ENCODE results near the gene ITGA11.

Gene ITGA11

DNA sequence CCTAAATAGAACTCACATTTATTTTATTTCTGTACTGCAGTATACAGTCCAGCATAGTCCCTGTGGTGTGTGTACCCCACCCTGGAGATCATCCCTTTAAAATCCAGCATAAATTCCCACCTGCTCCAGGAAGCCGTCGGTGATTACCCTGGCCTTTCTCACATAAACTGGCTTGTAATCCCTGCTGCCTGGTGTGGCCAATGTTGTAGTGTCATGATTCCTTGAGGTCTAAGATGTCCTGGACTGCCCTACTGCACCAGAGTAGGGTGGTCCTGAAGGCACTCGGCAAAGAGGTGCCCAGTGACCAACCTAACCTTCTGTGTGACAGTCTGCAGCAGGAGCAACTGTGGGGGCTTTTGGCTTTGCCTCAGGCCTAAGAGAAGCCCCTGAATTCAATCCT is 58.9 kb downstream of the ITGA11 start:
- DNase-seq (ENCODE audit: low spot score), result no peak

DNA sequence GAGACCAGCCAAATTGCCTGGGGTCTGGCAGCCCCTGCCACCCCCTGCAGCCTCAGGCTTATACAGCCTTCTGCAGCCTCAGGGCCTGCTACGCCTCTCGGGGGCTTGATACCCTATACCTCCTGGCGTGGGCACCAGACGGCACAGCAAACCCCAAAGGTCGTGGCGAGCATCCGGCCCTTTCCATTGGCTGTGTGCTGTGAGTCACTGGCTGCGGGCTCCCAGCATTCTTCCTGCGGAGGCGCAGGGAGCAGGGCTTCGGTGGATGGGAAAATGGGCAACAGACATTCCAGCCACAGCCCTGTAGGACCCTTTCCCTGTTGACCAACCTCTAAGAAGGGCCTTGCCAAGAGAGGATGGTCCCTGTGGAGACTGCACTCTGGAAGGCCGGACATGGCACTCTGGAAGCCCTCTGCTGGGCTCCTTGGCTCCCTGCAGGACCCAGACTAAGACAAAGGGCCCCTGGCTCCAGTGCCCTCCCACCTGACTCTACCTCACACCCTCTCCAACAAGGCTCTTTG is 59.6 kb downstream of the ITGA11 start:
- DNase-seq (ENCODE audit: low spot score), result peak; percentile 37

DNA sequence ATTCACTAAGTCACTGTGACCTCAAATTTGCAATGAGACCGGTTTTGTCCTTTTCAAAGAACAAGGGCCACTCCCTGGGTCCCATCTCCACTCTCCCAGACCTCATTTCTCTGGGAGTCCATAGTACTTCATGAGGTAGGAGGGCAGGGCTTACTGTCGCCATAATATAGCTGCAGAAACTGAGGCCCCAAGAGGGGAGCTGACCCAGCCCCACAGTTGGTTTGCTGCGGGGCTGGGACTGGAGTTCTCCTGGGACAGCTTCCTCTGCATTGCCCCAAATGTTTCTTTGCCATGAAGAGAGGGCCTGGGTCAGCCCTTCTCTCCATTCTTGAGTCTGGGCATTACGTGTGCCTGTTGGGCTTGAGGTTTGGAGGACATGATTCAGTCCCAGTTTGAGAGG is 60.1 kb downstream of the ITGA11 start:
- no peak for DNase-seq (ENCODE audit: low spot score)

DNA sequence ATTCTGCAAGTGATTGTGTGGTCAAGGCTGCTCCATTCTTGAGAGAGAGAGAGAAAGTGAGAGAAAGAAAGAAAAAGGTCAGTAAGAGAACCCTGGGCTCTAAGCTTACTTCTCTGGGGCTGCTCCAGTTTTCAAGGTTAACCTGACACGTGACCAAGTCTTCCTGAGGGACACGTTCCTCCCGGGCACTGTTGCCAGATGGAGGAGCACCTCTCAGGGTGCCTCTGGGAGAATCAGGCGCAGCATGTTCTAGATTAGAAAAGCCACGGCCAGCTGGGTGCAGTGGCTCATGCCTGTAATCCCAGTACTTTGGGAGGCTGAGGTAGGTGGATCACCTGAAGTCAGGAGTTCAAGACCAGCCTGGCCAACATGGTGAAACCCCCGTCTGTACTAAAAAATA is 60.8 kb downstream of the ITGA11 start:
- DNase-seq (ENCODE audit: low spot score), result no peak

DNA sequence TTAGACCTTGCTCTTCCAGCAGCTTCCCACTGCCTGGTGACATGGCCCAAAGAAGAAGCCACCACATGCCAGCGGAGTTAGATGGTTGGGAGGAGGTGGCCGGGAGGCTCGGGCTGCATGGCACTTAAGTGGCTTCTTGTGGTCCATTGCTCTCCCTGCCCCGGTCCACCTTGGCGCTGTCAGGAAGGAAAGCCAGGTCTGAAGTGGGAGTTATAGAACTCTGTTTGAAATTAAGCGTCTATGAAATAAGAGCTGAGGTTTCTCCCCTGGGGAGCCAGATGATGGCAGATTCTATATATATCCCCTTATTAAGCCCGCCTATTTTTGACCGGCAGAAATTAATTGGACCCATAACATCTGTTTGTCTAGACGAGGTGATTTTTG is 61.2 kb downstream of the ITGA11 start:
- DNase-seq (ENCODE audit: low spot score), result no peak

DNA sequence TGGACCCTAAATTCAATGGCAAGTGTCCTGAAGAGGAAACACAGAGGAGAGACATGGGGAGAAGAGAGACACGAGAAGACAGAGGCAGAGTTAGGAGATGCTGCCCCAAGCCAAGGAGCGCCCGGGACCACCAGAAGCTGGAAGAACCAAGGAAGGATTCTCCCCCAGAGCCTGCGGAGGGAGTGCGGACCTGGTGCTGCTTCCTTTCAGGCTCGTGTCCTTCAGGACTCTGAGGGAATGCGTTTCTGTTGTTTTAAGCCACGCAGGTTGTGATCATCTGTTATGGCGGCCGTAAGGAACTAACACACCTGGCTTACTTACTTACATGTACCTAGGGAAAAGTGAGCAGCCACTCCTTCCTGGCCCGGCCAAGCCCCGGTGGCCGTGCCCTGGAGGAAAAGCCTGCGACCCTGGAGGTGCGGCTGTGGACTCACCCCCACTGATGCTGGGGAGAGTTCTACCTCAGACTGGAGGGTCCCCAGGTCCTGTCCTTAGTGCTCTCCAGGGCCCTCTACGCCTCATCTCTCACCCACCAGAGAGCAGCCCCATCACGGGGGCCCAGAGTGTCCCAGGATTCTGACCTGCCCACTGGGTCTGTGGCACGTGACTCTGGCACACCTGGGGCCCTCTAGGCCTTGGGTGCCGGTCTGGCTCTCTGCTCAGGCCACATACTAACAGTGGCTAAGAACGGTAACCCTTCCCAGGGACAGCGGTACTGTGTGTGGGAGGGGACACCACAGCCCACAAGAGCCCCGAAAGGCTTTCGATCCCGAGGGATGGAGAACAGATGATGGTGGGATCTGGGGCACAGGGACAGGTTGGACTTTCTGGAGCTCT is 61.8 kb downstream of the ITGA11 start:
- no peak for DNase-seq (ENCODE audit: low spot score)

DNA sequence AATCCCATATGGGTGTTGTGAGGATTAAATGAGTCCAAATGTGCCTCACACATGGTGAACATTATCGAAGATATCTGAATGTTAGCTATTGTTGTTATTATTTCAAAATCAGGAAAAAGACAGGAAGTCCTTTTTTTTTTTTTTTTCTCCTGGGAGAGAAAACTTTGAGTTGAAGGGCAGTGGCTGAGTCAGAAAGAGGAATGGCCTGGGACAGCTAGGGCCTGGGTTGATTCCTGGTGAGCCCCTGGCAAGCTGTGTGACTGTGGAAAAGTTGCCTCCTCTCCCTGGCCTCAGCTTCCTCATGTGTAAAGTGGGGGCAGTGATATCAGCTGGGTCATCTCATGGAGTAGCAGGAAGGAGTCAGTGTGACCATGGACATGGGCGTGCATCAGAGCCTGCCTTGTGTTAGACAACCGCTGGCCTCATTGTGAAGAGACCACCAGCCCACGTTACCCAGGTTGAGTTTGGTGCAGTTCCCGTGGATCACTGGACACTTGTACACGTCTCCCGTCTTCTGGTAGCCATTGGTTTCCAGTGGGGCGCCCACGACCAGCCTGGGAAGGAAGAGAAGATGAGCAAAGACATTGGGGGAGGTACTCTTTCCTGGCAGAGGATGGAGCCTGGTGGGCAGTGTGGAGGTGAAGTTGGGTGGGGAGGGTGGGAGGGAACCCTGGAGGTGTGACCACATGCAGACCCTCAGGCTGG is 63.1 kb downstream of the ITGA11 start:
- no peak for DNase-seq (ENCODE audit: low spot score)

DNA sequence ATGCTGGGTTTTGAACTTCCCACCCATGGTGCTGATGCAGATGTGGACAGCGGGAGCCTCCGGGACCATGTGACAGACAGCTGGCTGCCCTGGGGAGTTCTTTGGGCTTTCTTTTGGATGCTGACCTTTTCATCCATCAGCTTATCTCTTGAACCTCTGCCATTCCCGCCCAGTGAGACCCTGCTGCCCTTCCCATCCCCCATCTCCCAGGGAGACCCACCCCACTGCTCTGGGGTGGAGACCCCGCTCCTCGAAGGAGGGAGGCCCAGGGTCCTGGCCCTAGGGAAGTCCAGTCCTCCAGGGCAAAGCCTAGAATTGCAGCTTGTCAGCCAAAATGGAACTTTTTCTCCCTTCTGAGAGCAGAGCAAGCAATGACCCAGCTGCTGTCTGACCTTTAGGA is 64.0 kb downstream of the ITGA11 start:
- no peak for DNase-seq (ENCODE audit: low spot score)

DNA sequence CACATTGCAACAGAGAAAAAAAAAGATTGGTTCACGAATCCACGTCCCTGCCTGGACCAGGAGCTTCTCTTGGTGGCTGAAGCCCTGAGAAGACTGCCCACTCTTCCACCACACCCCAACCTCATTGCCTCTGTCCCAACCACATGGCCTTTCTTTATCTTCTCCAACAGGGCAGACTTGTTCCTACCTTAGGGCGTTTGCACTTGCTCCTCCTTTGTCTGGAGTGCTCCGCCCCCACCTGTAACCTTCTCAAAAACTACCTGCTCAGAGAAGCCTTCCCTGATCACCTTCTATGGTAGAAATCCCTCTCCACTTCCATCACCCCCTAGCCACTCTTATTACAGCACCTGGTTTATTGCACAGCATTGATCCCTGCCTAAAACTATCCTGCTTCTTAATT is 64.7 kb downstream of the ITGA11 start:
- no peak for DNase-seq (ENCODE audit: low spot score)

DNA sequence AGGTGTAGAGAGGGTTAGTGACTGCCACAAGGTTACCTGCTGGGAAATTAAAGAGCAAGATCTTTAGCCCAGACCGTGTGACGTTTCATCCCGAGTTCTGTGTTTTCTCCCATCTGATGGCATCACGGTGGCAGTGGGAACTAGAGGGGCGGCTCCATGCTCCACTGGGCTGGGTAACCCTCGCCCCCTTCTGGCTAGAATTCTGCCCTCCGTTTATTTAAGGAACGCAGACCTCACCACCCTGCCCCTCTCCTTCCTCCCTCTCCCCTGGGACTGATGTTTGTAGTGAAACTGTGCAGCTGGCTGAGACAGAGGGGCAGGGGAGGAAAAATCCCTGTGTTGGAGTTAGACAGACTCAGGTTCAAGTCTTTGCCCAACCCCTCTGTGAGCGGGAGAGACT is 65.6 kb downstream of the ITGA11 start:
- no peak for DNase-seq (ENCODE audit: low spot score)

DNA sequence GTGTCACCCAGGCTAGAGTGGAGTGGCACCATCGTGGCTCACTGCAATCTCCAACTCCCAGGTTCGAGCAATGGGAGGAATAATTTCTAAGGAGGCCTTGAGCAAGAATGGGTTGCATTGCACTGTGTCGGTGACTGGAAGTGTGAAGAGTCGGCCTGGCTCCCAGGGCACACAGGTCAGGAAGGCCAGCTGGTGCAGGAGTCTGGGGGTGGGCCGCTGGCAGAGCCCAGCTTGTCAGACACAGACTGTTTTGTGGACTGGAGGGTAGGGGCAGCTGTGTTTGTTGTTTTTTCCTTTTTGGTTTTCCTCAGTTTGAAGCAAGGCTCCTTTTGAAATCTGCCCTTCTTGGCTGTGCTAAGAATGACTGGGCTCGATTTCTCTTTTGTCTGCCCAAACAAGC is 66.2 kb downstream of the ITGA11 start:
- DNase-seq (ENCODE audit: low spot score), result no peak

DNA sequence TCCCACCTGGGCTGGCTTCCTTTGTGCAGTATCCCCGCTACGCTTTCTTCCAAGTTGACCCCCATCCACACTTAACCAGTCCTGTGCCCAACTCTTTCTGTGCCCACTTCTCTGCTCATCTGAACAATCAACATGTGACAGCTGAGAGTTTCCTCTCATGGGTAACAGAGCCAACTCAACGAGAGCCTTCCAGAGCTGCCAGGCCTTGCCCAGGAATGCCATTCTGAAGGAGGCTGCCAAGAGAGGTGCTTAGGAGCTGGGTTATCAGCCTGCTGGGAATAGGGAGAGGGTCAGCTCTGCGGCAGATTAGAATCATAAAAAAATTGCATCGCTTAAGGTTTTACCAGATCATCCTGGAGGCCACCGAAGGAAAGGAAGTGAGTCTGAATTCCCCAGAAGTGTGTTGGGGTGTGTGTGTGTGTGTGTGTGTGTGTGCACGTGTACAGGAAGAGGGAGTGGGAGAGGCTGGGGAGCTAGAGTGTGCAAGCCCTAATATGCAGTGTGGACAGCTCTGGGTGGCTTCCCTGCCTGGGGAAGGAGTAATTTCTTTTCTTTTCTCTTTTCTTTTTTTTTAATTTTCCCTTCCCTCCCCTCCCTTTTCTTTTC is 66.7 kb downstream of the ITGA11 start:
- DNase-seq (ENCODE audit: low spot score), result no peak

DNA sequence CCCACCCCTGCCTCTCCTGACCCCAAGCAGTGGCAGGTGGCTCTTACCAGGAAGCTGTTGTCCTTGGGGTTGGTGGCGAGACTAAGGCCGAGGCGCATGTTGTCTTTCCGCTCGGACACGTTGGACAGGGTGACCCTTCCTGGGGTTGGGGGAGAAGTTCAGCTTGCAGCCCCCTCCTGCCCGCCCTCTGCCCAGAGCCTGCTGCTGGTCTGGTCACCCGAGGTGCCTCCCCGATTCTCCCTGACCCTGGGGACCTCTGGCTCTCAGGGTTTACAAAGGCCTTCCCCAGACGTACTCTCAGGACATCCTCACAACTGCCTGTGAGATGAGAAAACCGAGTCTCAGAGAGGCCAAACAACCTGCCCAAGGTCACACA is 67.3 kb downstream of the ITGA11 start:
- no peak for DNase-seq (ENCODE audit: low spot score)

DNA sequence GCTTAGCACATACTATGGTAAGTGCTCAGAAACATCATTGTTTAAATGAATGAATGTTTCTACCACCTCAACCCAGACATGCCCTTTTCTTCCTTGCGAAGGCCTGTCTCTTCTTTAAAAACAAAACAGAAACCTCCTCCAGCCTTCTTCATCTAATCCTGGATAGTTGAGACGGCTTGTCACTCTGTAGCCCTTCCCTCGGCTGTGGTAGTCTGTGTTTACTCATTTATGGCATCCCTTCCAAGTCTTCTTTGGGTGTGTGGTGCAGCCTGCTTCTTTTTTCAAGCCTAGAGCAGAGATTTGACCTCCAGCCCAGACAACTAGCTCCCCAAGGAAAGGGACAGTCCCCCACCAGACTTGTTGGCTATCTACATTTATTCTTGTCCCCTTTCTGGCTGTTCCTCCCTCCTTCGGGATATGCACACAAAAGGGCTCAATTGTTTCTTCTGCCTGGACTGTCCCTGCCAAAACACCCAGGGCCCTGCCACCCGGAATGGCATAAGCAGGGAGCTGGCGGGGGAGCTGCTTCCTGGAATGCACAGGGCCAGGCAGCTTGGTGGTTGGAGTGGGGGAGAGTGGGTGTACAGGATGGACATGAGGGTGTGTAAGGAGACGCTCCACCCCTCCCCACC is 67.8 kb downstream of the ITGA11 start:
- no peak for DNase-seq (ENCODE audit: low spot score)

DNA sequence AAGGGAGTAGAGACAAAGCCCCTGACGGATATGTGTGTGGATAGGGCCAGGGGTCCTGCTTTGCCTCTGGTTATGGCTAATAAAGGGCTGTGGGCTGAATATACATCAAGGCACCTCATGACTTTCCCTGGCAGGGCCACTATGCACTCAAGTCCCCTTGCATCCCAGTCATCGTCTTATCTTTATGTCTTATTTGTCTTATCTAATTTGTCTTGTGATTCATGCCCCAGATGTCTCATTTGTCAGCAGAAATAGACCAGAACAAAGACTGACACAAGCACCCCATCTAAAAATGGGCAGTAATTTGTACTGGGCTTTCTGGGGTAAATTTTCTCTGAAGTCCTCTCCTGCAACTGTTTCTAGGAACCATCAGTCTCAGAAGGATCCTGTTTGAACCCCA is 68.6 kb downstream of the ITGA11 start:
- no peak for DNase-seq (ENCODE audit: low spot score)

DNA sequence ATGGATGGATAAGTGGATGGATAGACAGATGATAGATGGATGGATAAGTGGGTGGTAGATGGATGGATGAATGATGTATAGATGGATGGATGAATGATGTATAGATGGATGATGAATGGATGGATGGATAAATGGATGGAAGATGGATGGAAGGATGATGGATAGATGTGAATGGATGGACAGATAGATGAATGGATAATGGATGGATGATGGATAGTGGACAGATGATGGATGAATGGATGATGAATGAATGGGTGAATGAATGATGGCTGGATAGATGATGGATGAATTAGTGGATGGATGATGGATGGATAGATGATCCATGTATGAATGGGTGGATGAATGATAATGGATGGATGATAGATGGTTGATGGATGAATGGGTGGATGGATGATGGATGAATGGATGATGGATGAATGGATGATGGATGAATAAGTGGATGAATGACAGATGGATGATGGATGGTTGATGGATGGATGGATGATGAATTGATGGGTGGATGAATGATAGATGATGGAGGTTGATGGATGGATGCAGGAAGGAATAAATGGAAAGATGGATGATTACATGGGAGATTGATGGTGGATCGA is 69.3 kb downstream of the ITGA11 start:
- no peak for DNase-seq (ENCODE audit: low spot score)

DNA sequence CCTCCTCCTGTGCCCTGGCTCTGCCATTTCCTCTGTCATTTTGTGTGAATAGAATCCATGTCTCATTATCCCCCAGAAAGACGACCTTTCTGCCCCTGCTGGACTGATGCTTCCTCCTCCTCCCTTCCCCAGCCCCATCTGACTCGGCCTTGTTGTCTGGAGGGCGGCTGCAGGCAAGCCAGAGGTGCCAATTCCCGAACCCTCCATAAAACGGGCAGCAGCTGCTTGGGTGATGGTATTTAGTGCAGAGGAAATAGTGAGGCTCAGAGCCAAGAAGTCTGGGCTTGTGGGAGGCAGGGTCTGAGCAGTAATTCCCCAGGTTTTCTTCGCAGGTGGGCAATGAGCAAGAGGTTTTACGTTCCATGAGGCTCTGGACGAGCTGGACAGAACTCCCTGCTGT is 71.2 kb downstream of the ITGA11 start:
- no peak for DNase-seq (ENCODE audit: low spot score)

DNA sequence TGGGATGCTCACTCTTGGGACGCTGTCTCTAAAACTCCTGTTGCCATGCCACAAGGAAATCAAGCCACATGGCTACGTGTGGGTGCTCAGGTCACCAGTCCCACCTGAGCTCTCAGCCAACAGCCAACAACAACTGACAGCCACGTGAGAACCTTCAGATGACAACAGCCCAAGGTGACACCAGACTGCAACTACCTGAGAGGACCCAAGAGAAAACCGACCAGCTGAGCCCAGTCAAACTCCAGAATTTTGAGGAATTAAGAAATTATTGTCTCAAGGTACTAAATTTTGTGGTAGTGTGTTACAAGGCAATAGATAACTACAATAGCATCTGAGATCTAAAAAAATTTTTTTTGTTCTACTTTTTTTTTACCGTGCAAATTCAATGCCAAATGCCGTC is 75.2 kb downstream of the ITGA11 start:
- DNase-seq (ENCODE audit: low spot score), result no peak

DNA sequence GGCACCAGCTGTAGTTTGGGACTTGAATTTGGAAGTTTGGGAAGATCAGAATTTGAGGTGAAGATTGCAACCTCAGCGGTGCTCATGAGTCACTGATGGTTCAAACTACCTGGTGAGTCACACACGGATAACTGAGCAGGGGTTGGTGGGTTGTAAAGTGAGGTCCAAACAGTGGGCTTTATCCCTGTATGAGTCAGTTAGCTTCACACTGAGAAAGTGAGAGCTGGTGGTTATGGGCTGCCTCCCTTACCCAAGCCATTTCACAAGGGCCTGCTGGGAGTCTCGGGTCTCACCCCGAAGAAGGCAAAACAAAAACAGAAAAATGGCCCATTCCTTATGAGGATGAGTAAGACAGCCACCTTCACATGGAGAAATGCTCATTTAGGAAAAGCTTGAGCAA is 77.0 kb downstream of the ITGA11 start:
- DNase-seq (ENCODE audit: low spot score), result peak; percentile 91

DNA sequence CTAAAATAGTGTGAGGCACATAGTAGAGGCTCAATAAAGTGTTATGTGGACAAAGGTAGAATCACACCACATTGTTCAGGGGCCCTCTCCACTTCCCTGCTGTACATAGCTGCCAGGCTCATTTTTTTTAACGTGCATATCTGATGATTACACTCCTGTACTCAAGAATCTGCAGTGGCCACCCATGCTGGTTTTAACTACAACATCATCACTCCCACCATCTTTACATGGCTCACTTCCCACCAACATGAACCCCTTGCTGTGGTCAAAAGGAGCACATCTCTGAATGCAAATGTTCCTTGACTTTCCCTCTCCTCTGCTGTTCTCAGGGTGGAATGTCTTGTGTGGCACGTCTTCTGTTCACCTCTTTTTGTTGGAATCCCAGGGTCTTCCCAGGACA is 77.7 kb downstream of the ITGA11 start:
- DNase-seq (ENCODE audit: low spot score), result no peak

DNA sequence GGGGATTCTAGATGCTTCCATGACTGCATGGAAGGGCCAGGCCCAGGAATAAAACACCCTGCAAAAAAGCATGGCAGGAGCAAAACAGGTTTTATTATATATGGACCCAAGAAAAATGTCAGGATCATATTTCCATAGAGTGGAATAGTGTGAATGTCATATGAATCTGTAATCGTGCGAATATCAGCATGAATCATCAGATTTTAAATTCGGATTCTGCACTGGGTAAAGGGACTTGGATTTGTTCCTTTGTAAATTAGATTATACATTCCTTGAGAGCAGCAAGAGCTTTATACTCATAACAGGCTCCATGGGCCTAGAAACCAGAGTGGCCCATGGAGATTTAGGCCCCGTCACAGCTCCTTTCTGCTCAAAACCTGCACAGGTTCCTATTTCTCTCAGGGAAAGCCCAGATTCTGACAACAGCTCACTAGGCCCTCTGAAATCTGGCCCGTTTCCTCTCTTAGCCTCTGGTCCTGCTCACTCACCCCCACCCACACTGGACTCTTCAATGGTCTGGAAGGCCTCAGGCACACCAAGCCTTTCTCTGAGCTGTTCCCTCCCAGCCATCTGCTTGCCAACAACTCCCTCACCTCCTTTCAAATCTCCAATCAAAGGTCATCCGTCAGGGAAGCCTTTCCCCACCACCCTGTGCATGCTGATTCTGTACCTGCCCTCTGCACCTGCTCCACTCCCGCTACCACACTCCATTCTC is 78.4 kb downstream of the ITGA11 start:
- no peak for DNase-seq (ENCODE audit: low spot score)
